GM11168 (cell line): ENCODE measurements around the gene EIF2S1.
"Not testable (repeated sequence)": the region's sequence is repeated elsewhere in the genome, so short reads cannot be mapped to it uniquely, and the experiment has no call there.

ENCODE experiments used
- in situ Hi-C: fragments of 300-500 bp; cut with MboI; formaldehyde crosslinking; loops from one replicate; pipeline ENCODE4 v1.12.0; 2022; ENCODE audit warnings: low sequenced_read_pairs; ENCODE audit not compliant: unreplicated experiment

Gene EIF2S1

DNA sequence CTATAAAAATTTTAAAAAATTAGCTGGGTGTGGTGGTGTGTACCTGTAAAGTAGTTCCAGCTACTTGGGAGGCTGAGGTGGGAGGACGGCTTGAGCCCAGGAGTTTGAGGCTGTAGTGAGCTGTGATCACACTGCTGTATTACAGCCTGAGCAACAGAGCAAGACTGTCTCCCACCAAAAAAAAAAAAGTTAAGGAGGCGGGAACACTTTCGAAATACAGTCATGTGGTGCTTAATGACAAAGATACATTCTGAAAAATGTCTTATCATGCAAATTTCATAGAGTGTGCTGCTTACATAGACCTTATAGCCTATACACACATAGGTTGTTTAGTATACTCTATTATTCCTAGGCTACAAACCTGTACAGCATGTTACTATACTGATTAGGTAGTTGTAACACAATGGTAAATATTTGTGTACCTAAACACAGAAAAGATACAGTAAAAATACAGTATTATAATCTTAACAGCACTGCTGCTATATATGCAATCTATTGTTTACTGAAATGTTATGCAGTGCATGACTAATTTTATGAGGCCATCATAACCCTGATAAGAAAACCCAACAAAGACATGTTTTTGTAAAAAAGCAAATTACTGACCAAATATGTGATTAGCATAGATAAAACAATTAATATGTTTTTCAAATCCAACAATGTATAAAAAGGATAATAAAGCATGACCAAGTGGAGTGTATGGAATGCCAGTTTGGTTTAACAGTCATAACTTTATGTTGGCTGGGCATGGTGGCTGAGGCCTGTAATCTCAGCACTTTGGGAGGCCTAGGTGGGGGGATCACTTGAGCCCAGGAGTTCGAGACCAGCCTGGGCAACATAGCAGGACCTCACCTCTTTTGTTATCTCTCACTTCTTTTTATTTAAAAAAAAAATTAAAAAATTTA is 11.4 kb downstream of the EIF2S1 start:
- in situ Hi-C loops: no loop called here

DNA sequence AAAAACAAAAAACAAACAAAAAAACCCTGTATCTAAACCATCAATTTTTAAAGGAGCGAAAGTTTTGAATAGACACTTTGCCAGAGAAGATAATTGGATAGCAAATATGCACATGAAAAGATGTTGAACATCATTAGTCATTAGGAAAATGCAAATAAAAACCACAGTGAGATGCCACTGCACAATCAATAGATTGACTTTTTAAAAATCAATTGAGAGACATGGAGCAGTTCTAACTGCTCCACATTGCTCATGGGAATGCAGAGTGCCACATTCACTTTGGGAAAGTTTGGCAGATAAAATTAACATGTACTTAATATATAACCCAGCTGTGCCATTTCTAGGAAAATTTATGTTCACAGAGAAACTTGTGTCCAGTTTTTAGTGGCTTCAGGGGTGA is 12.7 kb downstream of the EIF2S1 start:
- in situ Hi-C loops: no loop called here

DNA sequence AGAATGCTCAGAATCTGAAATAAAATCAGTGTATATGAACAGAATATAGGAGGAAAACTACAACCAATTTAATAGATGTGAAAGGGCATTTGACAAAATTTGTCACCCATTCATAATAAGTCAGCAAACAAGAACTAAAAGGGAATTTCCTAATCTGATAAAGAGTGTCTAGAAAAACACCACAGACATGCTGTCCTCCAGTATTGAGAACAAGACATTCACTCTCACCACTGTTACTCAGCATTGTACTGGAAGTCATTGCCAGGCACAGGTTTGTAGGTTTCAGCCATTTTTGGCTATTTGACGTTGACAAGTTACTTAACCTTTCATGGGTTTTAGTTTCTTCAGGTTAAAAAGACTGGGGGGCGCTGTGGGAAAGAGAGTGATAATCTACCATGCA is 13.2 kb downstream of the EIF2S1 start:
- in situ Hi-C loops: no loop called here

DNA sequence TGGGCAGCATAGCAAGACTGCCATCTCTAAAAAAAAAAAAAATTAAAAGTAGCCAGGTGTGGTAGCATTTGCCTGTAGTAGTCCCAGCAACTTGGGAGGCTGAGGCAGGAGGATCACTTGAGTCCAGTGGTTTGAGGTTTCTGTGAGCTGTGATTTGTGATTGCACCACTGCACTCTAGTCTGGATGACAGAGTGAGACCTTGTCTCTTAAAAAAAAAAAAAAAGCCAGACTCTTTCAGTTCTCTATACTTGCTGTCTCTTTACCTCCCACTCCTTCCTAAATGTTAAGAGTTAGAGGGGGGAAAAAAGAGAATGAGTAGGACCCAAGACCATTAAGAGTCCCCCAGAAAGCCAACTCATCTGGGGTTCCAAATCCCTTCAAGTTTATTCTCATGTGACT is 17.8 kb downstream of the EIF2S1 start:
- in situ Hi-C loops: no loop called here

DNA sequence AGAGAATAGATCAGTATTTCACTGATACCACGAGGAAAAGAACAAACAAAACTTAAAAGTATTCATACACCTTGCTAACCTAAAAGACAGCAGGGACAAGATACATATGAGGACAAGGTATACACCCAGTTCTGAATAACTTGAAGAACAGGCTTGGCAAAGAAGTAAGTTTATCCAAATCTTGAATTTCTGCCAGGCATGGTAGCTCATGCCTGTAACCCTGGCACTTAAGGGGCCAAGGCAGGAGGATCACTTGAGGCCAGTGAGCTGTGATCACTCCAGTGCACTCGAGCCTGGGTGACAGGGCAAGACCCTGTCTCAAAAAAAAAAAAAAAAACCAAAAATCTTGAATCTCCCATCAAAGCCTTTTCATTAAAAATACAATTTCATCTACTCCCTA is 25.0 kb downstream of the EIF2S1 start:
- in situ Hi-C loops: no loop called here

DNA sequence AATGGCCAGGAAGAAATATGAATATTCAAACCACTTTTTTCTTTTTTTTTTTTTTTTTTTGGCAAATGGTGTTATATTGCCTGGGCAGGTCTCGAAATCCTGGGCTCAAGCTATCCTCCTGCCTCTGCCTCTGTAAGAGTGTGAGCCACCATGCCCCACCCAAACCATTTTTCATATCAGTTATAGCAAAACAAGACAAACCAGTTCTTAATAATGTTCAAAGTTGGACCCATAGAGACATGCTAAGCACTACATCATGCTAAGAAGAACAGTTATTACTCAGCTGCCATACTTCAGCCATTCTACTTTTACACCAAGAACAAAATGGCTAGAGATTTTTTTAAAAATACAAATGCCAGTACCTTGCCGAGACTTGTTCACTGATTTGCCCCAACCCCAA is 25.5 kb downstream of the EIF2S1 start:
- in situ Hi-C loops: no loop called here

DNA sequence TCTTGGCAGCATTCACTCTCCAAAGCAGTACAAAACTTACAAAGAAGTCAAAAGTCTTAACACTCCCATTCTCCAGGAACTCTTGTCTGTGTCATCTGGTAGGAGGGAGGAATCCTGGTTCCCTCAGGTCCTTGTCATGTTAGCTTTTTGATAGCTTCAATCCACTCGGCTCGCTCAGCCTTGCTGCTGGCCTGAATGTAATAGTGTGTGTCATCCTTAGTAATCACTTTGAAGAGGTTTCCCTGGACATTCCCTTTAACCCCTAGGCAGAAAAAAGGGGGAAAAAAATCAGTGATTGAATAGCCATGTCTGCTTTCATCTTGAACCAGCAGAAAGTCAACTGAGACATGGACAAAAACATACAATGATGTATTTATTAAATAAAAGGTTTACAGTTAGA is 27.1 kb downstream of the EIF2S1 start:
- in situ Hi-C loops: no loop called here

DNA sequence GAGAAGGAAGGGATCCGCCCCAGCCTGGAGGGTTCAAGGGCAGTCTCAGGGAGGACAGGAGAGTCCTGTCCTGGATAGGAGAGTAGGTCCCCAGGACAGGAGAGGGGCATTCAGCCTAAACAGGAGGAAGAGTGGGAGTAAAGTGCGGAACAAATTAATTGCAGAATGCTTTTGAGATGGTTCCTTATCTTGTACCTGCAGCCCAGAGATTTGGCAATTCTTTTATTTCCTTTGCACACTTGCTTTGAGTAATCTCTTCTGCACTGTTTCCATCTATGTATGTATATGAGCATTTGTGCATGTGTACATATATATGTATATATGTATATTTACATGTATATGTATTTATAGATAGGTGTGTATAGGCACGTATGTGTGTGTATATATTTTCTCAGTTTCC is 29.1 kb downstream of the EIF2S1 start:
- in situ Hi-C loops: no loop called here

DNA sequence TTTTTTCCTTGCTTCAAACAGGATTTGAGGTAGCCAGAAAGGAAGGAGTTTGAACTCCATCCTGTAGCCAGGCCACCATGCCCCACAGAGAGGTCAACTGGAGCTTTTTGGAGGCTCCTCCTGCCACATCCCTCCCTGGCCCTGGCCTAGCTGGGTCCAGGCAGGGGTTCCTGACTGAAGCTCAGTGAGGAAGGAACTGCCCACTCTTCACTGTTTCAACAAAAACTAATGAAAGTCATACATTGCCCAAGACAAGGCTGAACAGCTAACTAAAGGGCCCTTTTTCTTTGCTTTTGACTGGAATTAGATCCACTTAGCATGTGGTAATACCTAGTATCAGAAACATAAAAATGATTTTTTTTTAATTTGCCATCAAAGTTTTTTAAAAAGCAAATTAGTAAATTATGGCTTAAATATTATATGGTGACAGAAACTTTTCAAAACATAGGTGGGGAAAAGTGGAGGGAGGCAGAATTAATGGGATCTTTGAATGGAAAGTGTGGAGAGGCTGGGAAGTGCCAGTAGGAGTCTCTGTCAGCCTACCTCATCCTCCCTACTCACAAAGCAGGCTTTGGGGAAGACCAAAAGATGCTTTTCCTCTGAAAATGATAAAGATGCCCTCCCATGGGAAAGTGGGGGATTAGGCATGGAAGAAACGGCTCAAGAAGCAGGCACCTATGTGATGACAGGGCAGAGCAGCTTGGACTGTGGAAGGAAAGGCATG is 29.8 kb downstream of the EIF2S1 start:
- in situ Hi-C loops: no loop called here

DNA sequence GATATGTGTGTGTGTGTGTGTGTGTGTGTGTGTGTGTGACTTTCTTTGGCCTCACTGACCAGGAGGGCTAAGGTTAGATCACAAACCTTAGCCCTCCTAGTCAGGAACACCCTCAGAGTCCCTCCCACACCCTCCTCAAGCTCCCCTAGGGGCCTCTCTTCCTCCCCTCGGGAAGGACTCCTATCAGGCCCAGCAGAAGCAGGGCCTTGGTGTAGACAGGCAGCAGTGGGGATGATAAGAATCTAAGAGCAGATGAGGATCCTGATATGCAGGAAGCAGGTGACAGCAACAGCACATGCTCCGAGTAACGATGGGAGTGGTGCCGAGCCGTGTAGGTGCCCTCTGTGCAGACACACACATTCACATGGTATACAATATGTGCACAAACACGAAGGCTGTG is 31.1 kb downstream of the EIF2S1 start:
- in situ Hi-C loops: no loop called here

DNA sequence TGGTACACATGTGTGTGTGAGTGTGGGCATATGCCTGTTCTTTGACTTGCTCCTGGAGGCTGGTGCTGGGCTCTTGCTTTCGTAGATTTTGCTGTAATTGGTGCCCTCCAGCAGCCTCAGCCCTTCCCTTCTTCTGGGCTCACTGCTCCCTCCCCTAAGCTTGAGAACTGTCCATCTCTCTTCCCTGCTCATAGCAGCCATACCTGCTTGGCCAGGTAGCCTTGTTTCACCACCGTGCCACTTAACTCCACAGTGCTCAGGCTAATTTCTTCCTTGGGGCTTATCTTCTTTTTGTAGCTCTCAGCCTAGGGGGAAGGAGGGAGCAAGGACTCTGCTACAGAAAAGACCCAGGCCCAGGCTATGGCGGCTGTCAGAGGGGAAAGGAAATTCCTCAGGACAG is 32.0 kb downstream of the EIF2S1 start:
- in situ Hi-C loops: no loop called here

DNA sequence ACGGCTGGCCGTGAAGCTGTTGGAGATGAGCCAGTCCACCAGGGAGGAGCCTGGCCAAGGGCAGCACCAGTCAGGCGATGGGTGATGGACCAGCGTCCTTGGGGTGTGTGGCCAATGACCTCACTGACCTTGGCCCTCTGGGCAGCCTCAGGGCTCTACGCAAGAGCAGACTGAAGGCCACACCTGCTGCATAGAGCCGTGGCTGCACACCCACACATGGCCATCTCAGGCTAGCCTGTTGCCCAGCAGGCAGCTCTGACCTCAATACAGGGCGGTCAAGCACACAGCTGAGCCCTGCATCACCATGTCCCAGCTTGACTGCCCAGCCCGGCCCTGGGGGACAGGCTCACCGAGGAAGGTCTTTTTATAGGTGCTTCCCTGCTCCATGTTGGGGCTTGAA is 32.7 kb downstream of the EIF2S1 start:
- in situ Hi-C loops: no loop called here

DNA sequence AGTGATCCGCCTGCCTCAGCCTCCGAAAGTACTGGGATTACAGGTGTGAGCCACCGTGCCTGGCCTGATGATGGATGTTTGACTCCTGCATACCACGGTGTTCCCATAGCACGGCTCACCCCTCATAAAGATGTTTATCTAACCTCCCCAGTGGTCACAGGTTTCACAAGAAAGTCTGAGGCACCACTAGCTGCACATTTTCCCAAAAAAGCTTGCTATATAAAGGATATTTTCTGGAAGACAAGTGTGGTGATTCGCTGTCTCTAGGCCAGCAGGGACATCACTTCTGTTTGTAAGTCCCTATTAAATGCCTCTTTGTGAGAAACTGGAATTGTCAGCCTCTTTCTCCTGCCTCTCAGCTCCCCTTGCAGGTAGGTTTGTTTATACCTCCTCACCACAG is 33.6 kb downstream of the EIF2S1 start:
- in situ Hi-C loops: no loop called here

DNA sequence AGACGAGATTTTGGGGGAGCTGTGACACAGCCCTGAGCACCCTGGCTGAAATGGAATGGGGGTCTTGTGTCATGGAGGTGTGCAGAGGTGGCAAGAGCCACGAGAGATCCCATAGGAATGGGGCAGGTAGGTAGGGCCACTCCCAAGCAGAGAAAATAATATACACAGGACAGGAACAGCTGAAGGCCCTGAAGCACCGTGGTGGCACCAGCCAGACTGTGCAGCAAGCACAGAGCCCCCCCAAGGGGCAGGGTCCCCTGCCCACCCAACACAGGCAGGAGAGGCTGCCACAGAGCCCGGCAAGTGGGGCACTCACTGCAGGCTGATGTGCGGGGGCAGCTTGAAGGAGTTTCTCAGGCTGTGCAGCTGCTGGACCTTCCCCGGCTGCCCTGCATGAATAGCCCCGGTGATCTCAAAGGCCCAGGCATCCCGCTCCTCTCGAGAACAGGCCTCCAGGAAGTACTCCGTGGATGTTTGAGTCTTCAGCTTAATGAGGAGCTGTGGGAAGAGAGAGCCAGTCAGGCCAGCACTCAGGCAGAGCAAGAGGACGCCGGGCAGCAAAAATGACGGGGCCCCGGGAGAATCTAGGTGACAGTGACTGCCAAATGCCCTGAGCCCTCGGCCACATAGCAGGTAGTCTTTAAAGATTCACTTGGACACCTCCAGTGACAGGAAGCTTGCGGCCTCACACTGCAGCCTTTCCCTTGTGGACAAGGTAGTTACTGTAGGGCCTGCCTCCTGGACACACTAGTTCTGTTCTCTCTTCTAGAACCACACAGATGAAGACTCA is 35.2 kb downstream of the EIF2S1 start:
- in situ Hi-C loops: no loop called here

DNA sequence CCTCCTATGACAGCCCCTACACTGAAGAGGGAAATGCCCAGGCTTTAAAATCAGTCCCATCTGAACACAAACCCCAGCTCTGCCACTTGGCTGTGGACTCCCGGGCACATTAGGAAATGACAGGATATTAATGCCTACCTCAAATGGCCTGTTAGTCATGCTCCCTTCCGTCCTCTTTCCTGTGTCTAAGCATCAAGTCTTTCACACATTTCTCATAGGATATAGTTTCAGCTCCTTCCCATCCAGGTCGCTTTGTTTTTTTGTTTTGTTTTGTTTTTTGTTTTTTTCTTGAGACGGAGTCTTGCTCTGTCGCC is 35.7 kb downstream of the EIF2S1 start:
- in situ Hi-C loops: no loop called here

DNA sequence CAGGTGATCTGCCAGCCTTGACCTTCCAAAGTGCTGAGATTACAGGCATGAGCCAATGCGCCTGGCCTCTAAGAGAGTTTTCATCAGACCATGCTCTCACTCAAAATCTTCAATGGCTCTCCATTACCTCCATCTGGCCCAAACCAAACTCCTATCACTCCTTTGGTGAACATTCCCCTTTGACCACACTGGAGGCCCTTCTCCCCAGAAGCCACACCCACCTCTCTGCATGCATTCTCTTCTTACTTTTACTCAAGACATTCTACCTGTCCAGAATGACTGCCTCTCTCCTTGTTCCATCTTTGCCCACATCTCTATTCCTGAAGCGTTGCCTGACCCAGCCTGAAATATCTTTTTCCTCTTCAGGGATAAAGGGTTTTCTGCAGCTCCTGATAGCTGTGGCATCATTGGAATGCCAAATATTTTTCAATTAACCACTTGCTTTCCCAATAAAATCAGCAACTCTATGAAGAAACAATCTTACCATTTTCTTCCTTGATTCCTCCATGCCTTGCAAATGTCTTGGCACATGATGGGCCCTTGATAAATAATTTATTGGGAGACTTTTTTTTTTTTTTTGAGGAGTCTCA is 36.3 kb downstream of the EIF2S1 start:
- in situ Hi-C loops: no loop called here

DNA sequence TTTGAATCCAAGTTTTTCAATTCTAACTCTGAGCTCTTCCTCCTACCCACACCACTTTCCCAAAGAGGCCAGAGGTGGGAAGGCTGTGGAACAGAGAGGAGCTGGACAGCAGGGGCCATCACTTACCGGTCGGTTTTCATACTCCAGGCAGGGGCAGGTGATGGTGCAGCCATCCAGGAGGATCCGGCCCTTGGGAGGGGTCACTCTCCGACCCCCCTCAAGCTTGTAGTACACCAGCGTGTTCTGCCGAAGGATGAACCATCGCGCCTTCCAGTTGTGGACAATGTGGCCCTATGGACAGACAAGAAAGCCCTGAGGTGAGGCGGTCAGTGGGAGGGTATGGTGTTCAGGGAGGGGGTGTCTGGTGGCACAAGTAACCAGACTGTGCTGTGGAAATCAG is 37.4 kb downstream of the EIF2S1 start:
- in situ Hi-C loops: no loop called here

DNA sequence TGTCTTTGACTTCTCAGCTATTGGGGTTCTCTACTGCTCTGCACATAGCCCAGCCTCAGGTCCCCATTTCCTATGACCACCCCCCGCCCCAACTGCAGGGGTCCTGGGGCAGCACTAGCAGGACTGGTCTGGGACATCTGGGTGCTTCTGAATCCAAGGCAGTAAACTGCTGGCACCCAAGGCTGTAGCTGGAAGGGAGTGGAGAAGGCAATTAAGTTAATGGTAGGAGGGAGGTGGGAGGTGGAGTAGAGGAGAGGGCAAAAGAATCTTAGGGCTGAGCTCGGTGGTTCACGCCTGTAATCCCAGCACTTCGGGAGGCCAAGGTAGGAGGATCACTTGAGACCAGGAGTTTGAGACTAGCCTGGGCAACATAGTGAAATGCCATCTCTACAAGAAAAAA is 40.3 kb downstream of the EIF2S1 start:
- in situ Hi-C loops: no loop called here

DNA sequence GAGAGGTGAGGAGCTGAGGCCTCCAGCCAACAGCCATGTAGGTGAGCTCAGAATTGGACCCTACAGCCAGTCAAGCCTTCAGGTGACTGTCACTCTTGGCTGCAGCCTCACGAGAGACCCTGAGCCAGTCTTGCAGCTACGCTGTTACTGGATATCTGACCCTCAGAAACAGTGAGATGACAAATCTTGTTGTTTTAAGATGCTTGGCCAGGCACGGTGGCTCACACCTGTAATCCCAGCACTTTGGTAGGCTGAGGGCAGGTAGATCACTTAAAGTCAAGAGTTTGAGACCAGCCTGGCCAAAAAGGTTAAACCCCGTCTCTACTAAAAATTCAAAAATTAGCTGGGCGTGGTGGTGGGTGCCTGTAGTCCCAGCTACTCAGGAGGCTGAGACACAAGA is 45.6 kb downstream of the EIF2S1 start:
- in situ Hi-C loops: no loop called here

DNA sequence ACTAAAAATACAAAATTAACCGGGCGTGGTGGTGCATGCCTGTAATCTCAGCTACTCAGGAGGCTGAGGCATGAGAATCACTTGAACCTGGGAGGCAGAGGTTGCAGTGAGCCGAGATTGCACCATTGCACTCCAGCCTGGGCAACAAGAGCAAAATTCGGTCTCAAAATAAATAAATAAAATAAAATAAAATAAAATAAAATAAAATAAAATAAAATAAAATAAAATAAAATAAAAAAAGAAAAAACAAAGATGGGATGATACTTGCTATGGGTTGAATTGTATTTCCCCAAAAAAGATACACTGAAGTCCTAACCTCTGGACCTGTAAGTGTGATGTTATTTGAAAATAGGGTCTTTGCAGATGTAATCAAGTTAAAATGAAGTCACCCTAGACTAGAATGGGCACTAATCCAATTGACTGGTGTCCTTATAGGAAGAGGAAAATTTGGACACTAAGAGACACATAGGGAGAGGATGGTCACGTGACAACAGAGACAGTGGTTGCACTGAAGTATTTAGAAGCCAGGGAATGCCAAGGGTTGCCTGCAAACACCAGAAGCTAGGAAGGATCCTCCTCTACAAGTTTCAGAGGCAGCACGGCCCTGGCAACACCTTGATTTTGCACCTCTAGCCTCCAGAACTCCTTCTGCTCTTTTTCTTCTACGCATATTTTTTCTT is 48.1 kb downstream of the EIF2S1 start:
- in situ Hi-C loops: not testable (repeated sequence)
